Cerebellar cortex (tissue), 1 donor: ENCODE data around the gene SPDYE6.
"Not testable (repeated sequence)": the region's sequence is repeated elsewhere in the genome, so short reads cannot be mapped to it uniquely, and the experiment has no call there.

Experiments used
- DNase-seq: peaks from one replicate; pipeline ENCODE4 v3.0.0-alpha.2; 2015; ENCODE audit warnings: low spot score

The SPDYE6 gene, protein sequence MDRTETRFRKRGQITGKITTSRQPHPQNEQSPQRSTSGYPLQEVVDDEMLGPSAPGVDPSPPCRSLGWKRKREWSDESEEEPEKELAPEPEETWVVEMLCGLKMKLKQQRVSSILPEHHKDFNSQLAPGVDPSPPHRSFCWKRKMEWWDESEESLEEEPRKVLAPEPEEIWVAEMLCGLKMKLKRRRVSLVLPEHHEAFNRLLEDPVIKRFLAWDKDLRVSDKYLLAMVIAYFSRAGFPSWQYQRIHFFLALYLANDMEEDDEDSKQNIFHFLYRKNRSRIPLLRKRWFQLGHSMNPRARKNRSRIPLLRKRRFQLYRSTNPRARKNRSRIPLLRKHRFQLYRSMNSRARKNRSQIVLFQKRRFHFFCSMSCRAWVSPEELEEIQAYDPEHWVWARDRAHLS

DNA sequence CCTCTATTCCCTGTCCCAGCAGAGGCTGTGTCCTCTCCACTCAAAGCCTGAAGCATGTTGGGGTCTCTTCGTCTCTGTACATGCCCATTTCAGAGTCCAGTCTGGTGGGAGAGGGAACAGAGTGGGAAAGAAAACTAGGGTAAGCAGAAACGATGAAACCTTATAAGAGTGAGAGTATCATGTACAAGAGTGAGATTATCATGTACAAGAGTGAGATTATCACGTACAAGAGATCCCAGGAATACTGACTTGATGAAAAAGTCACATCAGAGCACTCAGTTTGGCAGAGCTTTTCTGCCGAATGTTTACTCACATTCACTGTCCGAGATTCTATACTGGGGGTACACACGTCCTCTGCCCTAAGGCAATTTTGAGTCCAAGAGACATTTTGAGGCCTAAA lies at the start of gene SPDYE6:
Gene SPDYE6 (minus strand): TSS at position 101 of the 400 bp plus-strand sequence. CDS start 421 bp downstream, outside the sequence.
- DNase-seq: not testable (repeated sequence)

DNA sequence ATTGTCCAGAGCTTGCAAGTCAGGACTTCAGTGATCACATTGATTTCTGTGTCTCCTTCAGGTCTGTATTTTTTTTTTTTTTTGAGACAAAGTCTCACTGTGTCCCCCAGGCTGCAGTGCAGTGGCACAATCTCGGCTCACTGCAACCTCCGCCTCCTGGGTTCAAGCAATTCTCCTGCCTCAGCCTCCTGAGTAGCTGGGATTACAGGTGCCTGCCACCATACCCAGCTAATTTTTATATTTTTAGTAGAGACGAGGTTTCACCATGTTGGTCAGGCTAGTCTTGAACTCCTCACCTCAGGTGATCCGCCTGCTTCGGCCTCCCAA lies 48.6 kb upstream of the SPDYE6 start:
- not testable (repeated sequence) for DNase-seq

DNA sequence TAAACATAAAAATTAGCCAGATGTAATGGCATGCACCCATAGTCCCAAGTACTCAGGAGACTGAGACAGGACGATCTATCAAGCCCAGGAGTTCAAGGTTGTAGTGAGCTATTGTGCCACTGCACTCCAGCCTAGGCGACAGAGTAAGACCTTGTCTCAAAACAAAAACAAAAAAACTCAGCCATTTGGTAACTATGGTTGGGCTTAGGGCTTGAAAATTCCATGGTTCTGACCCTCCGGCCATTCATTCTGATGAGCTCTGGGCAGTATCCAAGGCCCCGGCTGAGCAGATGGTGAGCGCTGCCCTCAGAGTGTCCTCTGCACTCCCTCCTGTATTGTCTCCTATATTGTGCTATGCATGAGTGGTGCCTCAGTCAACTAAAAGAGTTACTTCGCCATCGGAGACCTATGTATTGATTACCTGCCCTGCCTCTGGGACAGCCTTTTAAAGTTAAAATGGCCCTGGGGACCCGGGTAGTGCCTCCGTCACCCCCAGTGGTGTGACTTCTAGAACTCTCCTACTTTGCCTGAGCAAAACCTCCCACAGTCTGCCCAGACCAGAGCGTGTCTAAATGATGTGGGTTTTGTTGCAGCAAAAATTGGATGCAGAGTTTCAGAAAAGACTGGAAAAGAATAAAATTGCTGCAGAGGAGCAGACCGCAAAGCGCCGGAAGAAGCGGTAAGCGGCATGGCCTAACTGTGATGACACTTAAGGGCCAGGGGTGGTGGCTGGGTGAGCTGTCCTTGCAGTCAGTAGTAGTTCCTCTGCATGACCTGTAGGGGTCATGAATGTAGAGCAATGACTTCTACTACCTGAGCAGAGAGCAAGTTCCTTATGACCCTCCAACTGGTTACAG lies 48.0 kb upstream of the SPDYE6 start:
- DNase-seq: peak; percentile 79

DNA sequence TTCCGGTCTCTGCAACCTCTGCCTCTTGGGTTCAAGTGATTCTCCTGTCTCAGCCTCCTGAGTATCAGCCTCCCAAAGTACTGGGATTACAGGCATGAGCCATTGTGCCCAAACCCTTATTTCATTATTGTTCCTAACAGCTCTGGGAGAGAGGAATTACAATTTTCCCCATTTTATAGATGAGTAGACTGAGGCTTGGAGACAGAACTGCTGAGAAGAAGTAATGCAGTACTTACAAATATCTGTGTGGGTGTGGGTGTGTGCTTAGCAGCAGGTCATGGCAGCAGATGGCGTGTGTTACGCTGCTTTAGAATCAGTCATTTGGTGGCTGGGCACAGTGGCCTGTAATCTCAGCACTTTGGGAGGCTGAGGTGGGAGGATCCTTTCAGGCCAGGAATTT lies 47.3 kb upstream of the SPDYE6 start:
- no peak for DNase-seq

DNA sequence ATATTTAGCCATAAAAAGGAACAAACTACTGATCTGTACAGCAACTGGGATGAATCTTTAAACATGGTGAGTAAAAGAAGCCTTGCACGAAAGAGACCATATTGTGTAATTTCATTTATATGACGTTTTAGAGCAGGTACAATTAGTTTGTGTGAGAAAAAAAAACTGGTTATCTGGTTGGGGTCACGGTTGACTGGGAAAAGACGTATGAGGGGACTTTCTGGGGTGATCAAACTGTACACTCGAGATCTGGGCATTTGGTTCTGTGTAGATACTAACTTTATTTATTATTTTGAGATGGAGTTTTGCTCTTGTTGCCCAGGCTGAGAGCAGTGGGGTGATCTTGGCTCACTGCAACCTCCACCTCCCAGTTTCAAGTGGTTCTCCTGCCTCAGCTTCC lies 44.1 kb upstream of the SPDYE6 start:
- no peak for DNase-seq

DNA sequence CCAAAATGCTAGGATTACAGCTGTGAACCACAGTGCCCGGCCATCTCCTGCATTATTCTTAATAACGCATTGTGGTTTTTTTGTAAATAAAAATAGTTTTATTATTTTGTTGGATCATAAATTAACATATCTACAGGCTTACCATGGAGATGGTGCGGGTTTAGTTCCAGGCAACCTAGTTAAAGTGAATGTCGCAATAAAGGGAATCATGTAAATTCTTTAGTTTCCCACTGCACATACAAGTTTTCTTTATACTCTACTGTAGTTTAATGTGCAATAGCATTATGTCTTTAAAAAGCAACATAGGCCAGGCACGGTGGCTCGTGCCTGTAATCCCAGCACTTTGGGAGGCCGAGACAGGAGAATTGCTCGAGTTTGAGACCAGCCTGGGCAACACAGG lies 42.3 kb upstream of the SPDYE6 start:
- DNase-seq: no peak

DNA sequence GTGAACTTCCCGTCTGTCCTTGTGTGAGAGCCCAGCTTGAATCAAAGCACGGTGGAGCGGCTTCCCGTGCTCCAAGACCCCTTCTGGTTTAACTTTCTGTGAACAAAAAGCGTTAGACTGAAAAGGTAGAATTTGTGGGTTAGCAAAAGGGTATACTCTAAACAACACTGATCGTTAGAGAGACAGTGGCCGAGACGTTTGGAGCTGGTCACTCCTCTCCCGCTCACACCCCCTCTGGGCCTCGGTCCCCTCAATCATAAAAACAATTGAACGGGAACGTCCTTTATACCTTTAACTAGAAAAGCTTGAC lies 40.4 kb upstream of the SPDYE6 start:
- DNase-seq: no peak

DNA sequence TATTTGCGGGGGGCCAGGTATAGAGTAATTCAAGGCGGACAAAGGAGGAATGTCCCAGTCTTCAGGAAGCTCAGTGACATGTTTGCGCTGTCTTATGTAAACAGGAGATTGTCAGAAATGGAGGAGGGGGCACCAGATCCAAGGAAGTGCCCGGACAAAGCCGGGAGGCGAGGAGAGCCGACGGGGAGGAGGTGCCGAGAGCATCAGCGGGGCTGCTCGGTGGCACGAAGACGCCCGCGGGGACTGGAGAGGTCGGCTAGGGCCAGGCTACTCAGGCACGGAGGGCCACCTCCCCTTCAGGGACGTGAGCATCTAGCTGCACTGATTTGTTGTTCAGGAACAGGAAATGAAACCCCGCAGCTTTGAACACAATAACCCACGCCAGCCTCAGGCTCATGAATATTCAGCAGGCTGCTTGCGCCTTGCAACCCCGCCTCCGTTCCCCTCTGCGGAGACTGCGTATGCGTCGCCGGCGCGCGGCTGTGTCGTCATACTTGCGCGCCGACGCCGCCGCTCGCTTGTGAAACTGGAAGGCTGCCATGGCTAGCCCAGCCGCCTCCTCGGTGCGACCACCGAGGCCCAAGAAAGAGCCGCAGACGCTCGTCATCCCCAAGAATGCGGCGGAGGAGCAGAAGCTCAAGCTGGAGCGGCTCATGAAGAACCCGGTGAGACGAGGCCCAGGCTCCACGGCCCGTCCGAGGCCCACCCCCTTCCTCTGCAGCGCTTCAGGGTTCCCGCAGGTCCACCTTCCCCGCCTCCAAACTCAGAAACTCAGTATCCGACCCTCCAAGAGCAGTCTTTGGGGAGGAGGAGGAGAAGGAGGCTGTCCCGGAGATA lies 39.8 kb upstream of the SPDYE6 start, which contains the start of gene PRKRIP1:
Gene PRKRIP1 (plus strand): TSS at position 491 of the 837 bp plus-strand sequence. CDS start 49 bp downstream, at position 540.
- peak; percentile 98 for DNase-seq

DNA sequence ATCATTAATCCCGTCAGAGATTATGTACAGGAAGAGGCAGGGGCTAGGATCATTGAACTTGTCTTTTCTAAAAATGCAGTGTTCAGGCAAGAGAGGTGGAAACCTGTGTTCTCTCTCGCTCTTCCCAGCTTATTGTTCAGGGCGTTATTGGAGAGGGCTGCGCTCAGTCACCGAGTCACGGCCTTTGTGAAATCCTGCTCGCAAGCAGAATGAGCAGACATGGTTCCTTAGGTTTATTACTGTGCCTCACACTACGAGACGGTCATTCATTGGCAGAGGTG lies 39.3 kb upstream of the SPDYE6 start:
- DNase-seq: no peak

DNA sequence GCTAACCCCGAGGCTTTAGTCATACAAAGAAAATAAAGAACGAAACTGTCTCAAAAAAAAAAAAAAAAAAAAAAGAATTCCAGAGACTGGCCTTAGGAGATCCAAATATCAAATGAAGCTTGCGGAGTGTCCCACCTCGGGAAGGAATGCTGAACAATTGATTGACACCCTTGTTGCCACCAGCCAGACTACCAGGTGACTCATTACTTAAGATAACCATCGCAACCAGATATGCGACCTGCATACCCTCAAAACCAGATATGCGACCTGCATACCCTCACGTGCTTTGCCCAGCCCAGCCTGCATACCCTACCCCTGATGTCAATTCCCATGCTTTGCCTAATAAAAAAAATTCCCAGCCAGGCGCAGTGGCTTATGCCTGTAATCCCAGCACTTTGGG lies 37.2 kb upstream of the SPDYE6 start:
- no peak for DNase-seq

DNA sequence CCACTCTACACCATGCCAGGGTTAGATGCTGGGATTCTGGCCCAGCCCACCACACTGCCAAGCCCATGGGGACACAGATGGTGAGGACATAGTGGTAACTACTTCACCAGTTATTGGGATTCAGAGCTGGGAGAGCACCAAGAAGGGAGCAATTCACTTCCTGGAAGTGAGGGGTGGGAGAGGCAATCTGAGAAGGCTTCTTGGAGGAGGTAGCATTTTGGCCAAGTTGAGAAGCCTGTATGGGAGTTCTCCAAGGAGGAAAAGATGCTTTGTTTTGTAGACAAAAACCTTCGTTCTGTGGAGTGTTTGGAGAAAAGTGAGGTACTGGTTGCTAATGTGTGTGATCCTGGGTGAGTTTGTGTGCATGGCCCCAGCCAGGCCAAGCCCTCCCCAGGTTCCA lies 36.1 kb upstream of the SPDYE6 start:
- no peak for DNase-seq

DNA sequence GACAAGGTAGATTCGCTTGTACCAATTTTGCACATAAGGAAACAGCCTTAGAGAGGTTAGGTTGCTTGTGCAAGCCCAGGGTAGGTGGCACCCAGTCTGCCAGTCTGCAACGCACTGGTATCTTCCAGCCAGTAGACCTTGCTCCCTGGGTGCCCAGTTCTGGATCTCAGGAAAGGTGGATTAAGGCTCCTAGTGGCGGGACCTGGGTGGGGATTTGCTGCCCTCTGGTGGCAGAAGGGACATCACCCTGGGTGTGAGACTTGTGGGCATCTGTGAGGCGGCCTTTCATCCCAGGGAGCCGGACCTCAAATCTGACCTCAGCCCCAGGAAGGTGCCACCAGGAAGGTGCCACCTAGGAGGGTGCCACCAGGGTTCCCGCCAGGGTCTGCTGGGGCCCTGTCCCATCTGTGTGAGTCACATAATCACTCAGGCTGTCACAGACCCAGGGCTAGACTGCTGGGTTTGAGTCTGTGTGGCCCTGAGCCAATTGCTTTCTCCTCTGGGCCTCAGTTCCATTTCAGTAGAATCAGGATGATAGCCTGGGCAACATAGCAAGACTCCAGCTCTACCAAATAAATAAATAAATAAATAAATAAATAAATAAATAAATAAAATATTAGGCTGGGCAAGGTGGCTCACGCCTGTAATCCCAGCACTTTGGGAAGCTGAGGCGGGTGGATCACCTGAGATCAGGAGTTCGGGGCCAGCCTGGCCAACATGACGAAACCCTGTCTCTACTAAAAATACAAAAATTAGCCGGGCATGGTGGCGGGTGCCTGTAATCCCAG lies 34.6 kb upstream of the SPDYE6 start:
- peak; percentile 84 for DNase-seq

DNA sequence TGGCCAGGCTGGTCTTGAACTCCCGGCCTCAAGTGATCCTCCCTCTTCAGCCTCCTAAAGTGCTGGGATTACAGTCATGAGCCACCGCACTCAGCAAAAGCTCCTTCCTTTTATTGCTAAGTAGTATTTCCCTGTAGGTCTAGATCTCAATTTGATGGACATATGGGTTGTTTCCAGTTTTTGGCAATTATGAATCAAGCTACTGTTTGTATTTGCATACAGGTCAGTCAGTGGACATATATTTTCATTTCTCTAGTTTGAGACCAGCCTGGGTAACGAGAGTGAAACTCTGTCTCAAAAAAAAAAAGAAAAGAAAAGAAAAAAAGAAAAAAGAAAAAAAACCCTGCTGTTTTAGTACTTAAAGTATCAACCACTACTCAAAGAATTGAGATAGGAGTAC lies 33.6 kb upstream of the SPDYE6 start:
- DNase-seq: no peak

DNA sequence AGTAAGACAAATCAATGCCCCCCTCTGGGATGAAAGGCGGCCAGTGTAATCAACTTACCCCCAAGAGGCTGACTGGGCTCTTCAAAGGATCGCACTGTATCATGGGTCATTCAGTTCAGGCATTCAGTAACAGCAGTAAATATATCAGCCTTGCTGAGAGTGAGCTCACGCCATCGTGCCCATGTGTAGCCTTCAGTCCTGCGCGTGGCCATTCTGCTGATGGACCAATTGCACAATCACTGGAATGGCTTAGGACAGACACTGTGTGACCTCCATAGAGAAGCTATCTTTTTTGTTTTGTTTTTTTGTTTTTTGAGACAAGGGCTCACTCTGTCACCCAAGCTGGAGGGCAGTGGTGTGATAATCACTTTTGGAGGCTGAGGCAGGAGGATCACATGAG lies 30.8 kb upstream of the SPDYE6 start:
- no peak for DNase-seq

DNA sequence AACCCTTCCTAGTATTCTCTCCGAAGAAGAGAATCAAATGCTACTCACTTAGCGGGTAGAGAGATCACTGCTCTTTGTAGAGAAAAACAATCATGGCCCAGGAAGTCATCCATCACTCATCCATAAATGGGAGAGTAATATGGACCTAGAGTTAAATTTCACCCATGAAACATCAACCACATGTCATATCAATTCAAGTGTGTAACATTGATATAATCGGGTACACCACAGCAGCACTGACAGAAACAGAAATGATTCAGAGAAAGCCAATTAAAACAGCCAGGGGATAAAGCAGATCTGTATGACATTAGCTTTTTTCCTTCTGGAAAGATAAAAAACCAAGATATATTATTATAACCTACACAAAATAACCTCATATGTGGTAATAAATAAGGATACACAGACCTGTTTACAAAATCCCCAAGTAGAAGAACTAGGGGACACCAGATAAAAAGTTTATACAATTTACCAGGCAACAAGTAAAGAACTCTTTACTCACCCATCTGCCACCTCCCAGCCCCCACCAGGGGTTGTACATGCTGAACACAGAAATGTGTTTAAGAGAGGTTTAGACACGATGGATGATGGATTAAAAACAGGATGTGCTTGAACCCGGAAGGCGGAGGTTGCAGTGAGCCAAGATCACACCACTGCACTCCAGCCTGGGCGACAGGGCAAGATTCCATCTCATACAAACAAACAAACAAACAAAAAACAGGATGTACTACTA lies 25.6 kb upstream of the SPDYE6 start:
- not testable (repeated sequence) for DNase-seq

DNA sequence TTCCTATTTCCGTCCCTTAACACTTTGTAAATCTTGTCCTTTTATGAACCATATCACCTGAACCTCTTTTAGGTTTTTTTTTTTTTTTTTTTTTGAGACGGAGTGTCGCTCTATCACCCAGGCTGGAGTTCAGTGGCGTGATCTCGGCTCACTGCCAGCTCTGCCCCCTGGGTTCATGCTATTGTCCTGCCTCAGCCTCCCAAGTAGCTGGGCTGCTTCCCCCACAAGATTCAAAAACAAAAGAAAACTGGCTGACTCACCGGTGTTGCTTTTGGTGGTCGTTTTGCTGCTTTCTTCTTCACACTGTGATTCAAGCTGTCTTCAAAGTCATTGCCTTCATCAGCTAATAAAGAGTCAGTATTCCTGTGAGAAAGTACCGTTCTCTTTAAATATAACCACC lies 24.6 kb upstream of the SPDYE6 start:
- not testable (repeated sequence) for DNase-seq

DNA sequence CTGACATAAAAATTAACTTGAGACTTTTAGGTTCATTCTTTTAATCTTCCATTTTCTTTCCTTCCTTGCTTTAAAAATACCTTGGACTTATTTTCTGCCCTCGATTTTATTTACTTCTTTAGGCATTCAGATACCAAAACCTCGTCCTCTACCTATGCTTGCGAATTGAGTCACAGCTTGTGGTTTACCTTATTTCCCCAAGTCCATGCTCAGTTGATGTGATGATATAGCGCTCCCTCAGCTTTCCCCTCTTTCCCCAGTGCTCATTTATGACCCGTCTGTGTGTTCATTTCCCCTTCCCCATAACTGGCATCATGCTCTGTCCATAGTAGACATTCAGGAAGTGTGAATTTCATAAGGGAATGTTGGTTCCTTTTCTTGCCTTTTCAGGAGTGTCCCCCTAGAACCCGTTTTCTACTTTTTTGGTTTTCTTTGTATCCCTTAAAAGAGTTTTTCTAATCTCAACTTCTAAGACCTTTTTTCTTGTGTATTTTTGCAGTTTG lies 20.8 kb upstream of the SPDYE6 start:
- DNase-seq: no peak

DNA sequence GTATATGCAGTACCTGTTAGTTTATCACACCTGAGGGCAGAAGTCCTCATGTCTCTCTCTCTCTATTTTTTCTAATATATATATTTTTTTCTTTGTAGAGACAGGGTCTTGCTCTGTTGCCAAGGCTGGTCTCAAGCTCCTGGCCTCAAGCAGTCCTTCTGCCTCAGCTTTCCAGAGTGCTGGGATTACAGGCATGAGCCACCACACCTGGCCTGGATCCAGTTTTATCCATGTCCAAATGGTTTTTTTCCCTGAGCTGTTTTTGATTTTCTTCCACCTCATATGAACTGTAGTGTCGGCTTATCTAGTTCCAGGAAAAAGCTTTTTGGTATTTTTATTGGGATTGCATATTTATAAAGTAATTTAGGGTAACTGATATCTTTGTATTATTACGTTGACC lies 16.6 kb upstream of the SPDYE6 start:
- DNase-seq: peak; percentile 54

DNA sequence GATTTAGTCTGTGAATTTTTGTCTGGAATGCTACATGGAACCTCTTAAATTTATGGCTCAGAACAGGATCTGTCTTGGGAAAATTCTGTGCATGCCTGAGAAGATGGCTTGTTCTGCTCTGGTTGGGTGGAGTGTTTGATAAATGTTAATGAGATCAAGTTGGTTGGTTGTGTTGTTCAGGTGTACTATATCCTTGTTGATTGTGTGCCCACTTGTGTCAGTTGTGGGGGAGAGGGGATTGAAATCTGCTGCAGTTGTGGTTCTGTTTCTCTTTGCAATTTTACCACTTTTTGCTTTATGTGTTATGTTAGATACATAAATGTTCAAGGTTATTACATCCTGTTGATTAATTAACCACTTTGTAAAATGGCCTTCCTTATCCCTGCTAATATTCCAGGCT lies 13.8 kb upstream of the SPDYE6 start:
- not testable (repeated sequence) for DNase-seq

DNA sequence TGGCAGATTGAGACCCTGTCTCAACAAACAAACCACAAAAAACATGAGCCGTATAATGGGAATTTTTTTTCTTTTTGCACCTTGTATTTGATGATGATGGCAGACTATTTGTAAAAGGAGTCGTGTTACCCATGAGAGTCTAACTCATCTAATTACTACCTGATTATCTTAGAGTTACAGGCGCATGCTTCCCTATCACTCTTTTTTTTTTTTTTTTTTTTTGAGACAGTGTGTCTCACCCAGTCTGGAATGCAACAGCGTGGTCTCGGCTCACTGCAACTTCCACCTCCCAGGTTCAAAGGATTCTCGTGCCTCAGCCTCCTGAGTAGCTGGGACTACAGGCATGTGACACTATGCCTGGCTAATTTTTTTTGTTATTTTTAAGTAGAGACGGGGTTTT lies 9.1 kb upstream of the SPDYE6 start:
- DNase-seq: not testable (repeated sequence)

DNA sequence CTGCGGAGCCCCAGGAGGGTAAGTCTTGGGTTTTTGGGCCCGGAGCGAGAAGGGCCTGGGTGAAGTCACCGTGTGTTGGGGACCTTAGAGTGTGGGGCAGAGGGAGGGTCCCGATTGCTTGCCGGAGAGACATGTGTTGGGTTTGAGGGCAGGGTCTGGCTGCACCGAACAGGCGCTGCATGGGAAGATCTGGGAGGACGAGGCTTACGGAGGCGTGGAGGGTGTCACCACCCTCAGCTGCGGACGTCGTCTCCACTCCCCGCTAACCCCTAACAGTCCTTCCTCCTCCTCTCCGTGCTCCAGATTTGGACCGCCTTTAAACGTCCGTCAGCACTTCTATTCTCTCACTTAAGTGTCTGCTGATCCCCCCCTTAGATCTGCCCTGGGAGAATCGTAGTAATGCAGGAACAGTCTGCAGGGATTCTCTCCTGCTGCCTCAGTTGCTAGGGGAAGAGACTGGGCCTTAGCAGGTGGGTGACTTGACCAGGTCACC lies 8.2 kb upstream of the SPDYE6 start:
- not testable (repeated sequence) for DNase-seq
